ENCODE results near the gene BLTP3A.
"Not testable (repeated sequence)": the region's sequence is repeated elsewhere in the genome, so short reads cannot be mapped to it uniquely, and the experiment has no call there.

Gene BLTP3A

DNA sequence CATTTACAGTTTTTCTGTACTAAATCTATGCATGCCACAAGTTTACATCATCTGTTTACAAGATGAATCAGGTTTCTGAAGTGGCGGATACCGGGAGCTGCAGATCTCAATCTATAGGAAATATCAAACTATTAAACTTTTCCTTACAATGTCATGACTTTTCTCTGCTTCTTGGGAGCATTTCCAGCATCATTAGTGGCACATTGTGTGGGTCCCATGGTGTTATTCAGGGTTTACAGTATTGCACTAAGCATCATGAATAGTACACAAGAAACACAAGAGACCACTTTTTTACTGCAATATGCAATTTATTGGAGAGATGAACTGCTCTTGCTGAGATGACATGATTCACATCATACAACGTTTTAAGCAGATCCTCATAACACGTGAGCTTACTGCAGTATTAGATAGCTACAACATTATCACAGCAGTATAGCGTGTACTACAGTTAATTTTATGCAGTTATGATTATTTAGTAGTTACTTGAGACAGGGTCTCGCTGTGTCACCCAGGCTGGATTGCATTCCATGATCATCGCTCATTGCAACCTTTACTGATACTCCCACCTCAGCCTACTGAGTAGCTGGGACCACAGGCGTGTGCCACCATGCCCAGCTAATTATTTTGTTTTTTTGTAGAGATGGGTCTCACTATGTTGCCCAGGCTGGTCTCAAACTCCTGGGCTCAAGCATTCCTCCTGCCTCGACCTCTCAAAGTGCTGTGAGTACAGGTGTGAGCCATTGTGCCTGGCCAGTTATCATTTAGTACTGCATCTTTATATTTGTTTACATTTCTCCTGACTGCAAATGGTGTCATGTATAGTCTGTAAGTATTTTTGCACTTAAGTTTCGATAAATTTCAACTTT, 18.4 kb downstream of the BLTP3A start:
- no peak overlapping the region for H3K27ac ChIP-seq (ENCODE audit: low read depth, low read length)
- H3K27me3 ChIP-seq (ENCODE audit: insufficient read depth, low read length): no peaks in the 10 kb centered on the region
- WGBS: 88% methylated on average over 9 of the region's 10 CpGs
- no peak overlapping the region for H3K9ac ChIP-seq (ENCODE audit: low read depth, low read length)
- no peaks in the 10 kb centered on the region for H3K9me3 ChIP-seq (ENCODE audit: insufficient read depth, low read depth, low read length)
- no peaks in the 10 kb centered on the region for H3K4me1 ChIP-seq (ENCODE audit: insufficient read depth, low read length)
- H3K36me3 ChIP-seq (ENCODE audit: insufficient read depth, low read length): no peaks in the 10 kb centered on the region
- no peak overlapping the region for H3K4me3 ChIP-seq (ENCODE audit: low read length)

GRCh38 chr6:34810936-34811632, 19.2 kb downstream of the BLTP3A start:
- Histone ChIP-seq H3K36me3 (ENCODE audit: insufficient read depth, low read length) (no peaks in the 10 kb centered on the region), H3K27me3 (ENCODE audit: insufficient read depth, low read length) (no peaks in the 10 kb centered on the region), H3K9me3 (ENCODE audit: insufficient read depth, low read depth, low read length) (no peaks in the 10 kb centered on the region), H3K4me3 (ENCODE audit: low read length) (no peak overlapping the region), H3K27ac (ENCODE audit: low read depth, low read length) (no peak overlapping the region), H3K4me1 (ENCODE audit: insufficient read depth, low read length) (no peaks in the 10 kb centered on the region), H3K9ac (ENCODE audit: low read depth, low read length) (no peak overlapping the region)
- WGBS: 97% methylated on average over 4 of the region's 5 CpGs

DNA sequence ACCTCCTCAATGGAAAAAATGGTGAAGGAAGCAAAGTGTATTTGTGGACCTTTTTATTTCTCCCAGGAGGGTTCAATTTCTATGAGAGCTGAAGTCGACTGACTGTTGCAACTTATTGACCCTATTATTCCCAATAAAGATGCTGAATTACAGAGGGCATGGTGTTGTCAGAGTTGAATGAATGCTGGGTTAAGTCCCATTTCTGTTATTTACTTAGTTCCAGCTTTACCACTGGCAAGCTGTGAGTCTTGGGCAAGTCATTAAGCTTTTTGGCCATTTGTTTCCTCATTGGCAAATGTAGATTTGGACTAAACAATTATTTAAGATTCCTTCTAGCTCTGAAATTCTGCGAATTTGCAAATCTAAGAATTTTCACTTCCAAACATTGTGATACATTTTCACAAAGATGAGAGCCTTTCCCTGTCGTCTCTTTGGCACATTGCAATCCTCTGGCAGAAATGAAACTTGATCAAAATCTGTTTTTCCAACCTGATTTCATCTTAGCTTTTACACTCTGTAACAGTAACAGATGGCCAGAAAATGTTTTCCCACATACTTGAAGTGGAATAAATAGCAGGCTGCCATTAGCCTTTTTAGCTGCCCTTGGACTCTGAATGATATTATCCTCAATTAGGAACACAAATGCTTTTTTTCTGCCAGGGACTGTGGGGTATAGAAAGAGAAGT, 21.3 kb downstream of the BLTP3A start:
- Histone ChIP-seq H3K27me3 (ENCODE audit: insufficient read depth, low read length) (no peaks in the 10 kb centered on the region), H3K36me3 (ENCODE audit: insufficient read depth, low read length) (no peaks in the 10 kb centered on the region), H3K9ac (ENCODE audit: low read depth, low read length) (no peak overlapping the region), H3K4me3 (ENCODE audit: low read length) (no peak overlapping the region), H3K4me1 (ENCODE audit: insufficient read depth, low read length) (no peaks in the 10 kb centered on the region), H3K9me3 (ENCODE audit: insufficient read depth, low read depth, low read length) (no peaks in the 10 kb centered on the region), H3K27ac (ENCODE audit: low read depth, low read length) (no peak overlapping the region)
- 96% methylated on average over 3 of the region's 3 CpGs for WGBS

GRCh38 chr6:34816635-34817301, 24.9 kb downstream of the BLTP3A start:
- Histone ChIP-seq H3K9ac (ENCODE audit: low read depth, low read length) (no peak overlapping the region), H3K36me3 (ENCODE audit: insufficient read depth, low read length) (peaks cover 4% of the 10 kb centered on the region), H3K27ac (ENCODE audit: low read depth, low read length) (no peak overlapping the region), H3K4me1 (ENCODE audit: insufficient read depth, low read length) (no peaks in the 10 kb centered on the region; the same call in 1 of the 2 replicates), H3K9me3 (ENCODE audit: insufficient read depth, low read depth, low read length) (no peaks in the 10 kb centered on the region), H3K4me3 (ENCODE audit: low read length) (no peak overlapping the region), H3K27me3 (ENCODE audit: insufficient read depth, low read length) (no peaks in the 10 kb centered on the region)
- WGBS: 94% methylated on average over 4 of the region's 5 CpGs

- no peak overlapping the region for H3K27ac ChIP-seq (ENCODE audit: low read depth, low read length)
- H3K9me3 ChIP-seq (ENCODE audit: insufficient read depth, low read depth, low read length): no peaks in the 10 kb centered on the region
- H3K27me3 ChIP-seq (ENCODE audit: insufficient read depth, low read length): no peaks in the 10 kb centered on the region
- no peaks in the 10 kb centered on the region; the same call in 1 of the 2 replicates for H3K4me1 ChIP-seq (ENCODE audit: insufficient read depth, low read length)
- H3K4me3 ChIP-seq (ENCODE audit: low read length): no peak overlapping the region
- no peak overlapping the region for H3K9ac ChIP-seq (ENCODE audit: low read depth, low read length)
- 68% methylated on average over 1 of the region's 1 CpG for WGBS
- H3K36me3 ChIP-seq (ENCODE audit: insufficient read depth, low read length): peaks cover 7% of the 10 kb centered on the region
These were observed 25.6 kb downstream of the BLTP3A start for GRCh38 chr6:34817446-34817845.

GRCh38 chr6:34818872-34819570, 27.1 kb downstream of the BLTP3A start:
- H3K36me3 ChIP-seq (ENCODE audit: insufficient read depth, low read length): peaks cover 20% of the 10 kb centered on the region
- H3K4me3 ChIP-seq (ENCODE audit: low read length); H3K9ac ChIP-seq (ENCODE audit: low read depth, low read length); H3K27ac ChIP-seq (ENCODE audit: low read depth, low read length); H3K9me3 ChIP-seq (ENCODE audit: insufficient read depth, low read depth, low read length); H3K4me1 ChIP-seq (ENCODE audit: insufficient read depth, low read length); H3K27me3 ChIP-seq (ENCODE audit: insufficient read depth, low read length): not testable (repeated sequence)
- WGBS: no CpG with 5 or more reads among the region's 4 CpGs

GRCh38 chr6:34819571-34820480, 27.9 kb downstream of the BLTP3A start:
- Histone ChIP-seq H3K36me3 (ENCODE audit: insufficient read depth, low read length) (peaks cover 23% of the 10 kb centered on the region), H3K4me3 (ENCODE audit: low read length) (no peak overlapping the region), H3K27ac (ENCODE audit: low read depth, low read length) (no peak overlapping the region), H3K4me1 (ENCODE audit: insufficient read depth, low read length) (no peaks in the 10 kb centered on the region; the same call in 1 of the 2 replicates), H3K9me3 (ENCODE audit: insufficient read depth, low read depth, low read length) (no peaks in the 10 kb centered on the region), H3K27me3 (ENCODE audit: insufficient read depth, low read length) (no peaks in the 10 kb centered on the region), H3K9ac (ENCODE audit: low read depth, low read length) (no peak overlapping the region)
- 90% methylated on average over 3 of the region's 3 CpGs for WGBS

DNA sequence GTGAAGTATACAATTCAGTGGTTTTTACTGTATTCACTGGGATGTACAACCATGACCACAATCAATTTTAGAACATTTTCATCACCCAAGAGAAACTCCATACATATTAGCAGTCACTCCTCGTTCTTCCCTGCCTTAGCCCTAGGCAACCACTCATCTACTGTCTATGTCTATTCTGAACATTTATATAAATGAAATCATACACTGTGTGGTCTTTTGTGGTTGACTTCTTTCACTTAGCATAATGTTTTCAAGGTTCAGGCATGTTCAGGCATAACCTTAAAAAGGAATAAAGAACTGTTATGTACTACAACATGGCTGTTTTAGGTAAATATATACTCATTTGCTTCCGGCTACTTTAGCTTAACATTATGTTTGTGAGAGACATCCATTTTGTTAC, 37.3 kb downstream of the BLTP3A start:
- Histone ChIP-seq H3K9me3 (ENCODE audit: insufficient read depth, low read depth, low read length) (no peaks in the 10 kb centered on the region), H3K9ac (ENCODE audit: low read depth, low read length) (no peak overlapping the region), H3K4me3 (ENCODE audit: low read length) (no peak overlapping the region), H3K36me3 (ENCODE audit: insufficient read depth, low read length) (peaks cover 39% of the 10 kb centered on the region), H3K27ac (ENCODE audit: low read depth, low read length) (no peak overlapping the region), H3K4me1 (ENCODE audit: insufficient read depth, low read length) (no peaks in the 10 kb centered on the region), H3K27me3 (ENCODE audit: insufficient read depth, low read length) (no peaks in the 10 kb centered on the region)
- 100% methylated on average over 1 of the region's 2 CpGs for WGBS

DNA sequence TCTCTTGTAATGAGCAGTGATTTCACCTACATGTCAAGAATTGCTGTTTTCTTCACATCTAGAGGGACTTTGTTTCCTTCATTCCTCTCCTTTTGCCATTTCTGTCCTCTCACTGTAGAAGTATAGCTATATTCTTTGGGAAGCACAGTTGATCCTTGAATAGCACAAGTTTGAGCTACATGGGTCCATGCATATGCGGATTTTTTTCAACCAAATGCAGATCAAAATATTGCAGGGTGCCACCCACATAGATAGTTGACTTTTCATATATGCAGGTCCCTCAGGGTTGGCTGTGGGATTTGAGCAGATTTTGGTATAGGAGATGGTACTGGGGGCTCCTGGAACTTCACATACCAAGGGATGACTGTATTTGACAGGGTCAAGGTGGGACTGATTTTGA, 41.1 kb downstream of the BLTP3A start:
- Histone ChIP-seq H3K4me1 (ENCODE audit: insufficient read depth, low read length) (no peaks in the 10 kb centered on the region), H3K4me3 (ENCODE audit: low read length) (no peak overlapping the region), H3K9ac (ENCODE audit: low read depth, low read length) (no peak overlapping the region), H3K36me3 (ENCODE audit: insufficient read depth, low read length) (peaks cover 54% of the 10 kb centered on the region), H3K9me3 (ENCODE audit: insufficient read depth, low read depth, low read length) (no peaks in the 10 kb centered on the region), H3K27me3 (ENCODE audit: insufficient read depth, low read length) (no peaks in the 10 kb centered on the region), H3K27ac (ENCODE audit: low read depth, low read length) (no peak overlapping the region)
- WGBS: 100% methylated on average over 1 of the region's 1 CpG

Measured in HUES64 (cell line).